ENCODE measurements around the gene RBMS3. TPM values are rescaled to one million over a fixed set of nuclear protein-coding genes. Genes with fewer than 3 reads are reported as not detected.

Gene RBMS3
- total and polyA plus RNA-seq, 4 donors = 4.8 to 117 (median 29.4) TPM

GRCh38 chr3:29420106-29420505 lies 139.2 kb downstream of the RBMS3 start:
- H3K4me1 ChIP-seq (ENCODE audit: control insufficient read depth in 5 of 5, insufficient read depth in 5 of 5, low read length in 5 of 5) = peaks cover 0 to 6% (median 0%) of the 10 kb centered on the region in 5 donors
- no peak overlapping the region for H3K9ac ChIP-seq (ENCODE audit: insufficient read depth in 1 of 2, low read length in 2 of 2)
- DNase-seq (no peak), ATAC-seq (ENCODE audit: insufficient read depth, low FRiP score) (no peak)
- H3K27me3 ChIP-seq (ENCODE audit: control insufficient read depth in 3 of 3, insufficient read depth in 3 of 3, low read length in 2 of 3) = no peaks in the 10 kb centered on the region
- H3K4me3 ChIP-seq = no peak overlapping the region
- no peaks in the 10 kb centered on the region for H3K9me3 ChIP-seq (ENCODE audit: control insufficient read depth in 4 of 4, insufficient read depth in 3 of 4, low read length in 3 of 4)
- H3K27ac ChIP-seq (ENCODE audit: low read depth in 1 of 2, low read length in 1 of 2) = no peak overlapping the region
- no peak for TF ChIP-seq CTCF (IDR thresholded peaks at IDR 0.05; ENCODE audit: control extremely low read depth, extremely low read depth)
- 94 to 98% methylated on average over 6 of the region's 6 CpGs for WGBS, 2 donors
- no peaks in the 10 kb centered on the region for H3K36me3 ChIP-seq (ENCODE audit: control insufficient read depth in 4 of 4, insufficient read depth in 4 of 4, low read length in 4 of 4)

GRCh38 chr3:29426302-29427226 lies 145.7 kb downstream of the RBMS3 start:
- no peak for TF ChIP-seq CTCF (IDR thresholded peaks at IDR 0.05; ENCODE audit: control extremely low read depth, extremely low read depth)
- Histone ChIP-seq H3K4me3 (no peak overlapping the region), H3K9me3 (ENCODE audit: control insufficient read depth in 4 of 4, insufficient read depth in 3 of 4, low read length in 3 of 4) (no peaks in the 10 kb centered on the region), H3K27ac (ENCODE audit: low read depth in 1 of 2, low read length in 1 of 2) (no peak overlapping the region), H3K9ac (ENCODE audit: insufficient read depth in 1 of 2, low read length in 2 of 2) (peak overlapping the region in 1 of 2 donors; percentile 7), H3K27me3 (ENCODE audit: control insufficient read depth in 3 of 3, insufficient read depth in 3 of 3, low read length in 2 of 3) (no peaks in the 10 kb centered on the region), H3K36me3 (ENCODE audit: control insufficient read depth in 4 of 4, insufficient read depth in 4 of 4, low read length in 4 of 4) (no peaks in the 10 kb centered on the region), H3K4me1 (ENCODE audit: control insufficient read depth in 5 of 5, insufficient read depth in 5 of 5, low read length in 5 of 5) (peaks cover 0 to 30% (median 15%) of the 10 kb centered on the region in 5 donors)
- peak in 1 of 3 donors; percentile 43 for DNase-seq
- WGBS, 2 donors = 82 to 88% methylated on average over 2 of the region's 2 CpGs
- no peak for ATAC-seq (ENCODE audit: insufficient read depth, low FRiP score)

DNA sequence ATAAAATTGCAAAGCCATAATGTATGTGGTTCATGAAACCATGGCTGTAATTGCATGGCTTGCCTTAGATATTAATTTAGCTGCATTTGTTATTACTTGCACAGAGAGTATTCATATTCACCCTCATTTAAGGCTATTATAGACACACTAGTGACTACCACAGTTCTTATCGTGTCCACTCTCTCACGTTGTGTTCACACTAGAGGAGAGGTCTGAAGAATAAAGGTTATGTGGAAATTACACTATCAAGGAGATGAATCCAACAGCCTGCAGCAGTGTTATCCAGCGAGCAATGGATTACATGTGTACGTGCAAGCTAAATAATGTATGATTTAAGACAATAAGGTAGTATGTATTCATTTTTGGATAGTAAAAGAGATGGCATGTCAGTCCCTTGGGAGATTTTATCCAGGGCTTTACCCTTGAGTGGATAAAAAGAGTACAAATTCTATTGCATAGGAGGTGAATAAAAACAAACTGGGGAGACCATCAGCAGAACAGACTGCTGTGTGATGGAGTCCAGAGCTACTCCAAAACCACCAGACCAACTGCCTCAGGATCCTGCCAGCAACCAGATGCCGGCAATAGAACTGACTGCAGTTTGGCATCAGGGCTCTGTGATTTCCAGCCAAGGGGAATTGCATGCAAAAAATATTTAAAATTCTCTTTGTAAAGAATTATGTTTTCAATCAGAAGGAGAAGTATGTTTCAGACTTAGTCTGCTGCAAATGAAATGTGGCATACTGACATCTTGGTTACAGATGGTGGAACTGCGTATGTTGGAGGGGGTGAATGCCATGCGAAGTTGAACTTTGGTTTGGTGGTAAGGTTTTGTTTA lies 146.6 kb downstream of the RBMS3 start:
- peaks cover 0 to 30% (median 15%) of the 10 kb centered on the region in 5 donors for H3K4me1 ChIP-seq (ENCODE audit: control insufficient read depth in 5 of 5, insufficient read depth in 5 of 5, low read length in 5 of 5)
- ATAC-seq (ENCODE audit: insufficient read depth, low FRiP score) = no peak

More for the DNA sequence above, 146.6 kb downstream of the RBMS3 start:
- no peaks in the 10 kb centered on the region for H3K27me3 ChIP-seq (ENCODE audit: control insufficient read depth in 3 of 3, insufficient read depth in 3 of 3, low read length in 2 of 3)
- H3K9me3 ChIP-seq (ENCODE audit: control insufficient read depth in 4 of 4, insufficient read depth in 3 of 4, low read length in 3 of 4) = no peaks in the 10 kb centered on the region
- no peak overlapping the region for H3K9ac ChIP-seq (ENCODE audit: insufficient read depth in 1 of 2, low read length in 2 of 2)
- DNase-seq = peak in 2 of 3 donors; percentile 45 to 60
- no peak overlapping the region for H3K4me3 ChIP-seq
- no peaks in the 10 kb centered on the region for H3K36me3 ChIP-seq (ENCODE audit: control insufficient read depth in 4 of 4, insufficient read depth in 4 of 4, low read length in 4 of 4)
- H3K27ac ChIP-seq (ENCODE audit: low read depth in 1 of 2, low read length in 1 of 2) = no peak overlapping the region
- no peak for TF ChIP-seq CTCF (IDR thresholded peaks at IDR 0.05; ENCODE audit: control extremely low read depth, extremely low read depth)
- WGBS, 2 donors = 89 to 93% methylated on average over 7 of the region's 7 CpGs

All from lung (tissue), 12 donors.